Cerebellar cortex (tissue), 1 donor: Measurements from ENCODE around the gene TEKT2.

Experiments
- DNase-seq: peaks from one replicate; pipeline ENCODE4 v3.0.0-alpha.2; 2015; ENCODE audit warnings: low spot score

The TEKT2 gene

DNA sequence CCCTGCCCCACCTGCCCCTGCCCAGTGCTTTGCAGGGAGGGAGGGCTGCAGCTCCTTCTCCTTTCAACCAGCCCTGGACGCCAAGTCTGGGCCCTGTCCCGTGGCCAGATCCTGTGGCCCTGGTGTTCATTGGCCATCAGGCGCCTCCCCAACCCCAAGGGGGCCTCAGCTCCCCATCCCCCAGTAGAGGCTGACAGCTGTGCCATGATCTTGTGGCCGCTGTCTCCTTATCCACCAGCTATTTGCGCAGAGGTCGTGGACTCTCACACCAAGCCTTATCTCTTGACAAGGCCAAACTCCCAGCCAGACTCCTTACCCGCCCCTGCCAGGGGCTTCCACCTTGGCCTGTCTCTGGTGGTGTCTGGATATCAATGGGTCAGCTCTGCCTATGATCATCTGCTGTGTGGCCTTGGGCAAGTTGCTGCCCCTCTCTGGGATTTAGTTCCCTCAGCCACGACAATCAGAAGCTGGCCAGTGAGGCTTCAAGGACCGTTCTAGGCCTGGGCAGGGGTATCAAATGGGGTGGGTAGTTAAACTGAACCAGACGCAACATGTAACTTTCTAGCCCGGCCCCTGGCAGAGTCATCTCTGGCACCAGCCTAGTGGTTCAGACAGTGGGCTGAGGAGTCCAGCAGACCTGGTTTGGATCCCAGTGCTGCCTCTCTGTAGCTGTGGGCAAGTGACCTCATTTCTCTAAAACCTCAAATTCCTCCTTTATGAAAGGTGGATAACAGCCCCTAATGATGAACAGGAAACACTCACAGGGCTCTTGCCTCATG lies 44.4 kb downstream of the TEKT2 start:
- no peak for DNase-seq

- DNase-seq: no peak
These were observed 45.0 kb downstream of the TEKT2 start for GRCh38 chr1:36128905-36129206.

GRCh38 chr1:36132029-36132428 lies 48.1 kb downstream of the TEKT2 start:
- DNase-seq: no peak

DNA sequence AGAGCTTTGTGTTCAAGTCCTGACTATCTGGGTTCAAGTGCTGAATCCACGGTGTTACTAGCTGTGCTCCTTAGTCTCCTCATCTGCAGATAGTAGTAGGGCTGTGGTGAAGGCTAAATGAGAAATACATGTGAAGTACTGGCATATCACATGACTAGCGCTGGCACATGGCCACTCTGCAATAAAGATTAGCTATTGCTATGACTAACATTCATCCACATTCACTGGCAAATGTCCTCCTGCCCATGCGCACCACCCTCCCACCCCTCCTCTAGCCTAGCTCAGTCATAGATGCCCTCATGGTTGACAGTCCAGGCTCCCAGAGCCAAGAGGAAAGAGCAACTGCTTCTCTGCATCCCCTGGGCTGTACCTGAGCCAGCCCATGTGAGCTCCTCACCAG lies 49.6 kb downstream of the TEKT2 start:
- no peak for DNase-seq

- no peak for DNase-seq
These were observed 50.1 kb downstream of the TEKT2 start for GRCh38 chr1:36134031-36134430.

DNA sequence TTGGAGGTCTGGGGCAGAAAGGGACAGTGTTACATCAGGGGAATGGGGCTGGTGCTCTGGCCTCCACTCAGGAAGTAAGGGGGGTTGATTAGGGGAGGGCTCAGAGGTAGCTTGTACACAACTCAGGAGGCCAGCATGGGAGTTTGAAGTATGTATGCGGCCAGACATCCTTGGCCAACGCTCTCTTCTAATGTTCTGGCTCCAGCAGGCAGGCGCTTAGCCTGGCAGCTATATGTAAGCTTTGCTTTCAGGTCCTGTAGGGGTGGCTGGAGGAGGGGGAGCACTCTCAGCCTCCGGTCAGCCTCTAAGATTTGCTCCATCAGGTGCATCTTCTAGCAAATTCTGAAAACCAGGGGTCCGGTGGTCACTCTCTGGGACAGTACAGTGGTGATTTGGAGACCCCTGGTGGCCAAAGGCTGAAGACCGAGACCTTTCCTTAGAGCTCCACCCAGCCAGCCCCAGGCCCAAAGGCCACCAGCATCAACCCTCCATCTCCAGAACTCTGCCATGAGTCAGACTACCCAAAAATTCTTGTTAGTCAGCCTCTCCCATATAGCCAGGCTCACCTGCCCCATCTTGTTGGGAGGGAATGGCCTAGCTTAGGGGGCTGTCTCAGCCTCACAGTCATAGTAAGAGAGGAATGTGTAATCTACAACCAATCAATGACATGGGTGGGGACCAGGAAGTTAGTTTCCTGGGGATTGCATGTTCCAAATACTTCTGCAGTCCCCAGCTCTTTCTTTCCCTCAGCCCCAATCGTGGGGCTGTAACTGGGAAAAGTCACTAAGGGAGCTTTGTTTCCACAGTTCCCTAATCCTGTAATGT lies 50.8 kb downstream of the TEKT2 start:
- peak; percentile 64 for DNase-seq

DNA sequence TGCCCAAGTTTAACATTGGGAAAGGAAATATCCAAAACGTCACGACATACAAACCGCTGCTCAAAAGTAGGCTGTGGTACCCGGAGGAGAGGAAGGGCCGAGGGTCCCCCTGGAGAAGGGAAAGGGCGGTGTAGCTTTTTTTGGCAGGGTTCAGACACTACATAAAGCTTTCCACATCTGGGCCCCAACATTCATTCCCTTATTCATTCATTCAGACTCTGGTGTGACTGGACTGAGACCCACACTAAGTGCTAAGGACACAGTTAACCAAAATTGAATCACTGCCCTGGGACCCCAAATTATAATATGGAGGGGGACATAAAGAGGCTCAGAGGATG lies 51.4 kb downstream of the TEKT2 start:
- DNase-seq: no peak

DNA sequence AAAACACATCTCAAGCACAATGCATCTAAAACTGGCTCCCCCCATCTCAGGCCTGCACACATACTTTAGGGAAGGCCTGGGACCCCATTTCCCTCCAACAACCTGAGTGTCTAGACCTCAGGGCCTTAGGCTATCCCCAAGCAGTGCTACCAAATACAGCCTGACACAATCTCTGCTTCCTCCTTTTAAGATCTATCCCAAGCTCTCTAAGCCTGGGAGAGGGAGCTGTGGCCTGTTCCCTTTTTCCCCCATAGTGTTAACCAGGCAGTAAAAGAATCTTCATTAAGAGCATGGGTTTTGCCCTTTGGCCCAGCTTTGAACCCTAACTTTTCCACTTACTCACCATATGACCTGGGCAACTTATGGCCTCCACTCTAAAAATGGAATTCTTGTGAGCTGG lies 51.9 kb downstream of the TEKT2 start:
- DNase-seq: no peak

DNA sequence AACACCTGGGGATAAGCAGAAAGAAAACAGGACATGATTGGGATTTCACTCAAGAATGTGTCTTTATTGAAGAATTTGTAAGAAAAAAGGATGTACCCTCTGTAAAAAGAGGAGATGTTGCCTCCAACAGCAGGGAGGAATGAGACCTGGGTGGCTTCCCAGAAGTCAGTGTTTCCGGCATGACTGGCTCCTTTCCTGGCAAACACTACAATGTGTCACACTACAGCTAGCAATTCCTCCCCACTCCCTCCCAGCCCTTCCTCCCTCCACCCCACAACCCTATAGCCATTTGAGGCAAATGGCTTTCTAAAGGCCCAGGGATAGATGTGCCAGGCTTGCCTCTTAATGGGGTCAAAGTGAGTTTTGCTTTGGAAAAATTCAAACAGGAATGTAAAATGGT lies 52.6 kb downstream of the TEKT2 start:
- peak; percentile 76 for DNase-seq

DNA sequence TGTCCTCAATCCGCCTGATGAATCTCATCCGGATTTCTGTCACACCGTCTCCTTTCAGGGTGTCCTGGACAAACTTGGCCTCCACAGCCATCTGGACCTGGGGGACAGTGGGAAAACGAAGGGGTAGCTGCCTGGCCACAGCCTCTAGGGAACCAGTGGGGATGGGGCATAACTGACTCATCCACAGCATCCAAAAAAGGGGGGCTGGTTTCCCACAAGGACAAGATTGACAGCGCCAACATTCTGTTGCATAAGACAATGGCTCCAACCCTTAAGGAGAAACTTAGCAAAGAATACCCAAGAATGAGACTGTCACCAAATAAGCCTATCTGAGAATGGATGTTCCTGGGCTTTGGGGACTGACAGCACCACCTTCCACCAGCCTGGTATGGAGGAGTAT lies 53.3 kb downstream of the TEKT2 start:
- DNase-seq: no peak

- DNase-seq: peak; percentile 83
These were observed 53.9 kb downstream of the TEKT2 start for GRCh38 chr1:36137776-36138175.
